Keratinocyte (primary cell): ENCODE results near the gene OPN1SW. TPM values are rescaled to one million over a fixed set of nuclear protein-coding genes. Genes with fewer than 3 reads are reported as not detected.
A peak's percentile ranks its signal among the peaks of the same experiment; 100 is the strongest.

Experiments used
- DNase-seq: peaks from one replicate; pipeline ENCODE4 v3.0.0-alpha.2; 2011; ENCODE audit warnings: low read depth, missing footprints, low spot score
- FAIRE-seq: peaks from 2 replicates; lab custom pipeline; 2011; peaks lifted over from hg19 to GRCh38; lab: Jason Lieb, UNC
- H2AFZ ChIP-seq: 2 replicates; pipeline ENCODE4 v1.6.0; 2012; ENCODE audit warnings: low read length, control low read depth, inconsistent platforms; ENCODE audit not compliant: control insufficient read depth
- H3K27ac ChIP-seq: 2 replicates; pipeline ENCODE4 v1.5.1; 2011; ENCODE audit warnings: low read length; ENCODE audit not compliant: control insufficient read depth, insufficient read depth
- H3K27me3 ChIP-seq: 3 replicates; pipeline ENCODE4 v1.6.0; 2011; ENCODE audit warnings: low read length; ENCODE audit not compliant: control insufficient read depth, insufficient read depth; ENCODE audit errors: extremely low read depth
- H3K36me3 ChIP-seq, 2 experiments: 2 replicates in 1 of 2; 3 replicates in 1 of 2; pipeline ENCODE4 v1.5.1; 2011; ENCODE audit warnings: low read length in 2 of 2, mild to moderate bottlenecking in 1 of 2; ENCODE audit not compliant: control insufficient read depth in 2 of 2, insufficient read depth in 2 of 2; ENCODE audit errors: extremely low read depth in 1 of 2
- H3K4me1 ChIP-seq: 3 replicates; pipeline ENCODE4 v1.5.1; 2011; ENCODE audit warnings: low read length; ENCODE audit not compliant: control insufficient read depth, insufficient read depth; ENCODE audit errors: extremely low read depth
- H3K4me2 ChIP-seq: 3 replicates; pipeline ENCODE4 v1.6.0; 2011; ENCODE audit warnings: low read depth, low read length; ENCODE audit not compliant: control insufficient read depth, insufficient read depth; ENCODE audit errors: extremely low read depth
- H3K4me3 ChIP-seq, 3 experiments: fragments of 200-600 bp in 1 of 3; sonication (generic) in 1 of 3; 2 replicates in 2 of 3; 3 replicates in 1 of 3; pipeline ENCODE4 v1.5.1; 2011 to 2016; ENCODE audit warnings: low read length in 3 of 3, mild to moderate bottlenecking in 3 of 3, control low read depth in 2 of 3, inconsistent platforms in 1 of 3, low read depth in 1 of 3, mixed read lengths in 1 of 3, mixed run types in 1 of 3, moderate library complexity in 1 of 3; ENCODE audit not compliant: control insufficient read depth in 2 of 3, insufficient read depth in 2 of 3; ENCODE audit errors: extremely low read depth in 1 of 3
- H3K79me2 ChIP-seq: 2 replicates; pipeline ENCODE4 v1.6.0; 2012; ENCODE audit warnings: low read length; ENCODE audit not compliant: control insufficient read depth, insufficient read depth
- H3K9ac ChIP-seq: 3 replicates; pipeline ENCODE4 v1.6.0; 2011; ENCODE audit warnings: low read length; ENCODE audit not compliant: control insufficient read depth, insufficient read depth; ENCODE audit errors: extremely low read depth
- H3K9me1 ChIP-seq: 3 replicates; pipeline ENCODE4 v1.6.0; 2011; ENCODE audit warnings: low read length; ENCODE audit not compliant: control insufficient read depth, insufficient read depth; ENCODE audit errors: extremely low read depth
- H3K9me3 ChIP-seq: 2 replicates; pipeline ENCODE4 v1.5.1; 2012; ENCODE audit warnings: low read depth, low read length; ENCODE audit not compliant: control insufficient read depth
- H4K20me1 ChIP-seq: 3 replicates; pipeline ENCODE4 v1.6.0; 2011; ENCODE audit warnings: low read length; ENCODE audit not compliant: control insufficient read depth, insufficient read depth; ENCODE audit errors: extremely low read depth
- EZH2 ChIP-seq: IDR thresholded peaks from one replicate; pipeline ENCODE4 v1.6.1; 2012; ENCODE audit warnings: inconsistent platforms, mild to moderate bottlenecking, low read length, moderate library complexity
- dilution Hi-C: fragments of 300-500 bp; cut with MboI; formaldehyde crosslinking; loops from one replicate; pipeline ENCODE4 v1.7.0; 2020; ENCODE audit warnings: low sequenced_read_pairs; ENCODE audit not compliant: extremely low pct_ligation_motif_present
- polyA plus RNA-seq, 5 experiments: library from polyadenylated mRNA; depleted of rRNA in 3 of 5; stranded (reverse) in 3 of 5; stranded (forward) in 1 of 5; unstranded in 1 of 5; fragments of >200 nt; gene quantifications; 1 replicate in 1 of 5; 2 replicates in 3 of 5; 3 replicates in 1 of 5; pipeline versions ENCODE4 v1.2.1 to v1.2.3, GENCODE V29; 2011 to 2012; ENCODE audit warnings: missing spikeins in 2 of 5, low read depth in 1 of 5, low replicate concordance in 1 of 5
- TF ChIP-seq, protein P1 (sequence below), 3 experiments: IDR thresholded peaks in 1 of 3; conservative IDR thresholded peaks in 1 of 3; optimal IDR thresholded peaks in 1 of 3; 2 replicates in 2 of 3; 3 replicates in 1 of 3; pipeline versions ENCODE3 to v1.5.1; 2011; ENCODE audit warnings: low read length in 3 of 3, mild to moderate bottlenecking in 3 of 3, moderate library complexity in 2 of 3, control low read depth in 1 of 3, inconsistent platforms in 1 of 3; ENCODE audit not compliant: insufficient read depth in 2 of 3; ENCODE audit errors: extremely low read depth in 1 of 3

OPN1SW gene
- polyA plus RNA-seq, 1 donor (not counting 4 experiments of a cell fraction or from before 2014, with no cell fraction given): not detected

DNA sequence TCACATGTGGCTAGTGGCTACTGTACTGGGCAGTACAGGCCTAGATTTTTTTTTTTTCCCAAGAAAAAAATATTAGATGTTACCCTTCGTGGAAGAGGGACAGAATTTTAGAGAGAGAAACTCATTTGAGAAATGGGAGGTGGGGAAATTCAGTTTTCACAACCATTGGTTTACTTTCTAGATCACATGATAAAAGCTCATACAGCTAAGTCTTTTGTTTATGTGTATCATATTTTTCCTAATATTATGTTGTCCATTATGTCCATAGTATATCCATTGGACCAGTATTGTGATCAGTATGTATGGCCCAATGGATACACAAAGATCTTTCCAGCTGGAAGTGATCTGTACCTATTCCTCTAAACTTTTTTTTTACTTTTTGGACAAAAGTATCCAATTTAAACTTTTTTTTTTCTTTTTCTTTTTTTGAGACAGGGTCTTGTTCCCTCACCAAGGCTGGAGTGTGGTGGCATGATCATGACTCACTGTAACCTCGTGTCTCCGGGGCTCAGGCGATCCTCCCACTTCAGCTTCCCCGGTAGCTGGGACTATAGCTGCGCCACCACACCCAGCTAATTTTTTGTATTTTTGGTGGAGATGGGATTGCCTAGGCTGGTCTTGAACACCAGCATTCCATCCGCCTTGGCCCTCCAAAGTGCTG lies 32.4 kb downstream of the OPN1SW start:
- H3K27me3 ChIP-seq: no peaks in the 10 kb centered on the region
- TF ChIP-seq EZH2: no peak
- TF ChIP-seq, protein P1, sequence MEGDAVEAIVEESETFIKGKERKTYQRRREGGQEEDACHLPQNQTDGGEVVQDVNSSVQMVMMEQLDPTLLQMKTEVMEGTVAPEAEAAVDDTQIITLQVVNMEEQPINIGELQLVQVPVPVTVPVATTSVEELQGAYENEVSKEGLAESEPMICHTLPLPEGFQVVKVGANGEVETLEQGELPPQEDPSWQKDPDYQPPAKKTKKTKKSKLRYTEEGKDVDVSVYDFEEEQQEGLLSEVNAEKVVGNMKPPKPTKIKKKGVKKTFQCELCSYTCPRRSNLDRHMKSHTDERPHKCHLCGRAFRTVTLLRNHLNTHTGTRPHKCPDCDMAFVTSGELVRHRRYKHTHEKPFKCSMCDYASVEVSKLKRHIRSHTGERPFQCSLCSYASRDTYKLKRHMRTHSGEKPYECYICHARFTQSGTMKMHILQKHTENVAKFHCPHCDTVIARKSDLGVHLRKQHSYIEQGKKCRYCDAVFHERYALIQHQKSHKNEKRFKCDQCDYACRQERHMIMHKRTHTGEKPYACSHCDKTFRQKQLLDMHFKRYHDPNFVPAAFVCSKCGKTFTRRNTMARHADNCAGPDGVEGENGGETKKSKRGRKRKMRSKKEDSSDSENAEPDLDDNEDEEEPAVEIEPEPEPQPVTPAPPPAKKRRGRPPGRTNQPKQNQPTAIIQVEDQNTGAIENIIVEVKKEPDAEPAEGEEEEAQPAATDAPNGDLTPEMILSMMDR (optimal IDR thresholded peaks at IDR 0.05 in 1 of 3, IDR thresholded peaks at IDR 0.05 in 1 of 3, conservative IDR thresholded peaks at IDR 0.05 in 1 of 3; ENCODE audit: extremely low read depth in 1 of 3, insufficient read depth in 2 of 3, low read length in 3 of 3): no peak
- DNase-seq (no peak), FAIRE-seq (no peak)
- peak overlapping the region; percentile 16 for H3K4me2 ChIP-seq
- H3K36me3 ChIP-seq: peaks cover 4 to 16% of the 10 kb centered on the region in 2 experiments
- H3K9me3 ChIP-seq: no peaks in the 10 kb centered on the region
- H3K9me1 ChIP-seq: no peaks in the 10 kb centered on the region
- H4K20me1 ChIP-seq: peaks cover 55% of the 10 kb centered on the region
- dilution Hi-C loops: no loop called here
- H3K79me2 ChIP-seq: peaks cover 92% of the 10 kb centered on the region
- no peak overlapping the region for H2AFZ ChIP-seq
- H3K4me3 ChIP-seq: no peak overlapping the region
- H3K4me1 ChIP-seq: peaks cover 39% of the 10 kb centered on the region
- no peak overlapping the region for H3K9ac ChIP-seq
- H3K27ac ChIP-seq: no peak overlapping the region

DNA sequence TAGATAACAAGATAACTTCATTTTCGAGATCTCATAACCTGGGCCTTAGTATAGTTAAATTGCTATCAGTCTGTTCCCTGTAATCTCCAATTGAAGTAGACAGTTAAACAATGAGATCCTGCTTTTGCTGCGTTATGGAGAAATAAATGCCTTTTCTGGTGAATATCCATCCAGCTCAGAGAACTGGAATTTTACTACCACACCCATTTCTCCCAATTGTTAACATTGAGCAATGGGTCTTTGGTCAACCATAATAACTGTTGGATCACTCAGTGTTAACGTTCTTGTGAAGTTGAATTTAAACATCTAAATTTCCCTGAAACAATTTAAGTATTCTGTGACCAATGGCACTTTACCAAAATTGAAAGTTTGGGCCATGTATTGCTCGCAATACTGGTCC lies 33.4 kb downstream of the OPN1SW start:
- dilution Hi-C loops: no loop called here
- Histone ChIP-seq H4K20me1 (peaks cover 49% of the 10 kb centered on the region), H3K4me1 (peaks cover 47% of the 10 kb centered on the region), H3K27ac (peak overlapping the region; percentile 0), H3K9me3 (no peaks in the 10 kb centered on the region), H2AFZ (no peak overlapping the region), H3K4me2 (peak overlapping the region; percentile 97), H3K36me3 (peaks cover 0 to 9% of the 10 kb centered on the region in 2 experiments), H3K4me3 (peak overlapping the region in 1 of 3 experiments; percentile 33), H3K27me3 (no peaks in the 10 kb centered on the region), H3K9me1 (no peaks in the 10 kb centered on the region), H3K79me2 (peaks cover 81% of the 10 kb centered on the region), H3K9ac (no peak overlapping the region)
- FAIRE-seq: no peak
- DNase-seq: no peak
- TF ChIP-seq, protein P1 (optimal IDR thresholded peaks at IDR 0.05 in 1 of 3, IDR thresholded peaks at IDR 0.05 in 1 of 3, conservative IDR thresholded peaks at IDR 0.05 in 1 of 3; ENCODE audit: extremely low read depth in 1 of 3, insufficient read depth in 2 of 3, low read length in 3 of 3): no peak
- TF ChIP-seq EZH2: no peak
